HG02642 (cell line): ENCODE results near the gene NDUFB8.

ENCODE experiments used
- ATAC-seq: cut with Tn5 transposase; IDR thresholded peaks from one replicate; pipeline ENCODE4 v1.9.1; 2021; ENCODE audit warnings: mild to moderate bottlenecking; ENCODE audit not compliant: unreplicated experiment, poor library complexity

The NDUFB8 gene

GRCh38 chr10:100544950-100545349, 15.3 kb upstream of the NDUFB8 start:
- ATAC-seq = no peak

GRCh38 chr10:100537475-100537874, 7.8 kb upstream of the NDUFB8 start:
- ATAC-seq = no peak

GRCh38 chr10:100535715-100536353, 6.2 kb upstream of the NDUFB8 start, which contains the start of gene HIF1AN:
TSS of gene HIF1AN (plus strand) at chr10:100535943. CDS start at chr10:100535959, 16 bp downstream.
- peak; percentile 96 for ATAC-seq

- peak; percentile 10 for ATAC-seq
These were observed 5.7 kb upstream of the NDUFB8 start for GRCh38 chr10:100535338-100535714.

- ATAC-seq = no peak
These were observed 5.1 kb upstream of the NDUFB8 start for GRCh38 chr10:100534726-100535125.

GRCh38 chr10:100531761-100532160, 2.1 kb upstream of the NDUFB8 start:
- ATAC-seq = no peak

- ATAC-seq = peak; percentile 27
These were observed 673 bp downstream of the NDUFB8 start for GRCh38 chr10:100528921-100529474.

GRCh38 chr10:100528123-100528886, 1.4 kb downstream of the NDUFB8 start:
- ATAC-seq = no peak

GRCh38 chr10:100524638-100525037, 5.0 kb downstream of the NDUFB8 start:
- no peak for ATAC-seq

GRCh38 chr10:100524206-100524605, 5.5 kb downstream of the NDUFB8 start:
- no peak for ATAC-seq

- no peak for ATAC-seq
These were observed 6.7 kb downstream of the NDUFB8 start for GRCh38 chr10:100522945-100523344.

- no peak for ATAC-seq
These were observed 7.4 kb downstream of the NDUFB8 start for GRCh38 chr10:100522107-100522801.

GRCh38 chr10:100520811-100521210, 8.9 kb downstream of the NDUFB8 start:
- ATAC-seq = no peak

- no peak for ATAC-seq
These were observed 10.2 kb downstream of the NDUFB8 start, which contains the start of gene SEC31B for GRCh38 chr10:100519311-100520051. TSS of gene SEC31B (minus strand) at chr10:100519861. CDS start at chr10:100516952, 2,909 bp downstream.

GRCh38 chr10:100518761-100519241, 10.9 kb downstream of the NDUFB8 start:
- no peak for ATAC-seq

GRCh38 chr10:100516847-100517246, 12.8 kb downstream of the NDUFB8 start:
- ATAC-seq = no peak

GRCh38 chr10:100515612-100516011, 14.1 kb downstream of the NDUFB8 start:
- no peak for ATAC-seq

GRCh38 chr10:100510533-100511308, 18.9 kb downstream of the NDUFB8 start:
- ATAC-seq = no peak

GRCh38 chr10:100509241-100509840, 20.3 kb downstream of the NDUFB8 start:
- ATAC-seq = no peak
